HL-60 (cell line): ENCODE measurements around the gene PLCL2.

Experiments used
- DNase-seq, 2 experiments: peaks; one replicate each; pipeline ENCODE4 v3.0.0-alpha.2; 2010 to 2020; ENCODE audit warnings: low read depth in 1 of 2, low spot score in 1 of 2
- H3K27ac ChIP-seq: fragments of 250-450 bp; sonication (Bioruptor Pico); replicated peaks from 2 replicates; pipeline ENCODE4 v1.5.1; 2020; ENCODE audit warnings: mild to moderate bottlenecking, moderate library complexity
- H3K27me3 ChIP-seq: fragments of 250-450 bp; sonication (Bioruptor Pico); 2 replicates; pipeline ENCODE4 v1.5.1; 2021; ENCODE audit warnings: mild to moderate bottlenecking, moderate library complexity; ENCODE audit not compliant: insufficient read depth, poor library complexity, severe bottlenecking
- H3K4me3 ChIP-seq: replicated peaks from 2 replicates; pipeline ENCODE4 v1.5.1; 2011; ENCODE audit warnings: mild to moderate bottlenecking, control low read depth, low read length; ENCODE audit not compliant: insufficient read depth
- CTCF ChIP-seq: IDR thresholded peaks from one replicate; pipeline ENCODE4 v1.5.1; 2011; ENCODE audit warnings: low read length, control low read depth, inconsistent platforms; ENCODE audit not compliant: insufficient read depth
- GABPA ChIP-seq: IDR thresholded peaks from 2 replicates; pipeline ENCODE4 v1.6.1; 2012; ENCODE audit warnings: low read depth
- POLR2AphosphoS5 ChIP-seq: IDR thresholded peaks from 2 replicates; pipeline ENCODE4 v1.6.1; 2012; ENCODE audit warnings: low read depth
- REST ChIP-seq: IDR thresholded peaks from 2 replicates; pipeline ENCODE4 v1.6.1; 2012; ENCODE audit warnings: low read depth; ENCODE audit not compliant: insufficient replicate concordance
- SPI1 ChIP-seq: IDR thresholded peaks from 2 replicates; pipeline ENCODE4 v1.6.1; 2012; ENCODE audit warnings: low read depth, mild to moderate bottlenecking, borderline replicate concordance

Gene PLCL2

GRCh38 chr3:17050071-17050470 is 165.3 kb downstream of the PLCL2 start:
- Histone ChIP-seq H3K27ac (no peak overlapping the region), H3K27me3 (no peaks in the 10 kb centered on the region), H3K4me3 (no peak overlapping the region)
- DNase-seq, result no peak
- no peak for TF ChIP-seq REST
- no peak for TF ChIP-seq SPI1
- no peak for TF ChIP-seq POLR2AphosphoS5
- no peak for TF ChIP-seq CTCF
- no peak for TF ChIP-seq GABPA

- Histone ChIP-seq H3K27me3 (no peaks in the 10 kb centered on the region), H3K27ac (no peak overlapping the region), H3K4me3 (no peak overlapping the region)
- DNase-seq, result no peak
- no peak for TF ChIP-seq CTCF
Observed at GRCh38 chr3:17050506-17050905, 165.8 kb downstream of the PLCL2 start.

GRCh38 chr3:17052363-17052762 is 167.6 kb downstream of the PLCL2 start:
- H3K27ac ChIP-seq, result no peak overlapping the region
- no peak for DNase-seq
- TF ChIP-seq SPI1, result no peak
- TF ChIP-seq POLR2AphosphoS5, result no peak
- TF ChIP-seq REST, result no peak
- no peak for TF ChIP-seq CTCF
- no peak for TF ChIP-seq GABPA

GRCh38 chr3:17054301-17054981 is 169.7 kb downstream of the PLCL2 start:
- no peaks in the 10 kb centered on the region for H3K27me3 ChIP-seq
- H3K4me3 ChIP-seq, result no peak overlapping the region
- DNase-seq, result no peak
- H3K27ac ChIP-seq, result no peak overlapping the region
- no peak for TF ChIP-seq GABPA
- TF ChIP-seq SPI1, result no peak
- TF ChIP-seq REST, result no peak
- no peak for TF ChIP-seq CTCF
- no peak for TF ChIP-seq POLR2AphosphoS5

More at GRCh38 chr3:17052363-17052762, 167.6 kb downstream of the PLCL2 start:
- Histone ChIP-seq H3K4me3 (no peak overlapping the region), H3K27me3 (no peaks in the 10 kb centered on the region)
